ENCODE results near the gene CCDC33. TPM values are rescaled to one million over a fixed set of nuclear protein-coding genes. Genes with fewer than 3 reads are reported as not detected.

The CCDC33 gene
- total RNA-seq, 1 donor = 0.09 TPM

- no peak for DNase-seq (ENCODE audit: low read depth)
- TF ChIP-seq CTCF (IDR thresholded peaks at IDR 0.05; ENCODE audit: insufficient read depth, low read length) = no peak
- no peak overlapping the region for H3K4me3 ChIP-seq (ENCODE audit: low read depth, low read length)
Measured at GRCh38 chr15:74339371-74339770, 103.2 kb downstream of the CCDC33 start.

DNA sequence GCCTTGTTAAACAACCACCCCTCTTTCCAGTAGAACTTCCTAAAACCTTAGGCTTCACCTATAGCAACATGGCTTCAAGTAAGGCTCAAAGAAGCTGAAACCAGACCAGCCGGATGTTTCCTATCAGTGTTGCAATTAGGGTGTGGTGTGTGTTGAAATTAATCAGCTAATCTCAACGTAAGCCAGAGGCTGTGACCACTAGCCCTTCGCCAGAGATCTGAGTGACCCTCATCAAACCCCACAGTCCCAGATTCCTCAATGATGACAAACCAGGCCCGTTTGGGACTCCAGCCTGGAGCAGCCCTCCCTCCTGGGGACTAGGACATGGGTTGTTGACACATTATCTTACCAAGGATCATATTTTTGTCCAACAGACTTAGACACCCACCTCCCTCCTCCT, 104.0 kb downstream of the CCDC33 start:
- TF ChIP-seq CTCF (IDR thresholded peaks at IDR 0.05; ENCODE audit: insufficient read depth, low read length) = no peak
- DNase-seq (ENCODE audit: low read depth) = peak; percentile 69
- no peak overlapping the region for H3K4me3 ChIP-seq (ENCODE audit: low read depth, low read length)

DNA sequence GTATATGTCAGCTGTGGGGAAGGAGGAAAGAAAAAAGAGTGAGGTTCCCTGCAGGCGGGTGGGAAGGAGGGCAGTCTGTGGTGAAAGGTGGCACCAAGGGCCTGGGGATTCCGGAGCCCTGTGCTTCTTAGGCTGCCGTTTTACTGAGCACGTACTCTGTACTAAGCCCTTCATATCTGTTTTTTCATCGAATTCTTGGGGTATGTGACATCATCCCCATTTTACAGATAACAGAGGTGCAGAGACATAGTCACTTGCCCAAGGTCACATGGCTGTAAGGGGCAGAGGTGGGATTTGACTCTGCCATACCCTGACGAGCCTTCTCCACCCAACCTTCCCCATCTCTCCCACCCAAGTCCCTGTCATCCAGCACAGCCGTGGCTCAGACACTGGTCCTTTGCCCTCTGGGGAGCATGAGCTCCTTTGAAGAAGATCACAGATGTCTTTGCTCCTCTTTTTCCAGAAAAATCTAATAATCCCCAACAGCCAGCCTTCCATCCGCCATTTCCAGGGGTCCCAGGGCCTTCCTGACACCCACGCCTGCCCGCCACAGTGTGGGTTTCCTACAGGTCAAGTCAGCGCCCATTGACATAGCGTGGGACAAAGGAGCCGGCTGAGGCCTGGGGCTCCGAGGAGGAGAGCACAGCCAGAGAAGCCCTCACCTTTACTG, 107.1 kb downstream of the CCDC33 start:
- no peak for TF ChIP-seq CTCF (IDR thresholded peaks at IDR 0.05; ENCODE audit: insufficient read depth, low read length)
- no peak for DNase-seq (ENCODE audit: low read depth)

DNA sequence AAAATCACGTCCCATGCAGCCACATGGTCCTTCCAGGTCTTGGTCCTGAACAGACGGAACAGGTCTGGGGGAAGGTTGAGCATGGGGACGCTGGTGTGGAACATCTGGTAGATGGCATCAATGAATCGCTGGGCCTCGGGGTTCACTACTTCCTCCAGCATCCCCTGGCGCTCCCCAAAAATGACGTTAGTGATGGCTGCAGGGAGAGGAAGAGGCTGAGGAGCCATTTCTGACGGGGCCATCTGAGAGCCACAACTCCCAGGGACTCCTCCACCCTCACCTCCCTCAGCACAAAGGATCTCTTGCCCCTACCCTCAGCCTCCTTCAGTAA, 107.6 kb downstream of the CCDC33 start:
- H3K4me3 ChIP-seq (ENCODE audit: low read depth, low read length) = no peak overlapping the region
- DNase-seq (ENCODE audit: low read depth) = no peak
- TF ChIP-seq CTCF (IDR thresholded peaks at IDR 0.05; ENCODE audit: insufficient read depth, low read length) = no peak

More for the DNA sequence above, 107.1 kb downstream of the CCDC33 start:
- no peak overlapping the region for H3K4me3 ChIP-seq (ENCODE audit: low read depth, low read length)

GRCh38 chr15:74345051-74345450, 108.9 kb downstream of the CCDC33 start:
- no peak overlapping the region for H3K4me3 ChIP-seq (ENCODE audit: low read depth, low read length)
- TF ChIP-seq CTCF (IDR thresholded peaks at IDR 0.05; ENCODE audit: insufficient read depth, low read length) = no peak
- no peak for DNase-seq (ENCODE audit: low read depth)

GRCh38 chr15:74347757-74348250, 111.7 kb downstream of the CCDC33 start:
- no peak for DNase-seq (ENCODE audit: low read depth)
- TF ChIP-seq CTCF (IDR thresholded peaks at IDR 0.05; ENCODE audit: insufficient read depth, low read length) = no peak
- no peak overlapping the region for H3K4me3 ChIP-seq (ENCODE audit: low read depth, low read length)
